Bronchial epithelial cell (primary cell): Measurements from ENCODE around the gene OR10K2. TPM values are rescaled to one million over a fixed set of nuclear protein-coding genes. Genes with fewer than 3 reads are reported as not detected.
A peak's percentile ranks its signal among the peaks of the same experiment; 100 is the strongest.

Experiments
- DNase-seq: peaks from one replicate; pipeline ENCODE4 v3.0.0-alpha.2; 2010; ENCODE audit warnings: low read depth
- FAIRE-seq: peaks from 2 replicates; lab custom pipeline; 2011; peaks lifted over from hg19 to GRCh38; lab: Jason Lieb, UNC
- H3K27me3 ChIP-seq: 2 replicates; pipeline ENCODE4 v1.5.1; 2011; ENCODE audit warnings: low read length; ENCODE audit not compliant: control insufficient read depth, insufficient read depth
- H3K36me3 ChIP-seq: 2 replicates; pipeline ENCODE4 v1.5.1; 2011; ENCODE audit warnings: low read length; ENCODE audit not compliant: control insufficient read depth, insufficient read depth
- H3K4me3 ChIP-seq: 2 replicates; pipeline ENCODE4 v1.5.1; 2011; ENCODE audit warnings: mild to moderate bottlenecking, low read depth, low read length, control low read depth
- CTCF ChIP-seq: IDR thresholded peaks from 2 replicates; pipeline ENCODE4 v1.5.1; 2011; ENCODE audit warnings: mild to moderate bottlenecking, moderate library complexity, low read length, control low read depth, inconsistent platforms; ENCODE audit not compliant: insufficient read depth, severe bottlenecking
- total RNA-seq: library from RNA; depleted of rRNA; stranded (reverse); fragments of >200 nt; gene quantifications from 2 replicates; pipeline ENCODE4 v1.2.1, GENCODE V29; 2014

OR10K2 gene
- total RNA-seq, 1 donor from 2014 or later = not detected

GRCh38 chr1:158371188-158371953 lies 54.7 kb downstream of the OR10K2 start:
- no peaks in the 10 kb centered on the region for H3K36me3 ChIP-seq
- peak; percentile 7 for FAIRE-seq
- DNase-seq = peak; percentile 26
- no peak for TF ChIP-seq CTCF
- no peak overlapping the region for H3K4me3 ChIP-seq
- H3K27me3 ChIP-seq = no peaks in the 10 kb centered on the region

Other genes starting within 250 kb of the OR10K2 start
- 3.1 and 3.9 TPM in 2 replicates for gene CD1D, start 245.3 kb downstream of the OR10K2 start, total RNA-seq
- not detected in 2 replicates for gene CD1A, start 171.8 kb downstream of the OR10K2 start, total RNA-seq
- not detected in 2 replicates for gene CD1C, start 136.3 kb downstream of the OR10K2 start, total RNA-seq
- not detected in 2 replicates for gene CD1B, start 94.7 kb downstream of the OR10K2 start, total RNA-seq
- gene CD1E, start 72.3 kb downstream of the OR10K2 start, total RNA-seq = not detected in 2 replicates
- not detected in 2 replicates for gene OR10T2, start 26.8 kb downstream of the OR10K2 start, total RNA-seq
- gene OR10K1, start 35.6 kb upstream of the OR10K2 start, total RNA-seq = not detected in 2 replicates
- gene OR10R2, start 46.0 kb upstream of the OR10K2 start, total RNA-seq = under 0.01 TPM in 1 of 2 replicates, not detected in the other
- not detected in 2 replicates for gene OR6Y1, start 128.2 kb upstream of the OR10K2 start, total RNA-seq
- not detected in 2 replicates for gene OR6P1, start 144.3 kb upstream of the OR10K2 start, total RNA-seq
- gene OR10X1, start 153.7 kb upstream of the OR10K2 start, total RNA-seq = not detected in 2 replicates
- not detected in 2 replicates for gene OR10Z1, start 179.0 kb upstream of the OR10K2 start, total RNA-seq